GM12878 (cell line): Measurements from ENCODE around the gene PRKAG3. TPM values are rescaled to one million over a fixed set of nuclear protein-coding genes. Genes with fewer than 3 reads are reported as not detected.

ENCODE experiments used
- ATAC-seq: fragments of 200-7000 bp; cut with Tn5 transposase; 3 replicates; pipeline ENCODE4 v1.9.1; 2020; ENCODE audit warnings: mild to moderate bottlenecking, moderate library complexity
- BruUV-seq: library from RNA; stranded (reverse); fragments of 400-500 nt; replicated peaks from 2 replicates; lab custom pipeline; 2021; lab: Mats Ljungman, UMichigan
- CTCF ChIA-PET: fragments of 300-600 bp; sonication (Branson Sonifier 250); formaldehyde crosslinking; extraction: SDS; loops from one replicate; lab custom pipeline; 2021; ENCODE audit warnings: inconsistent platforms; lab: Yijun Ruan, JAX
- POLR2A ChIA-PET: fragments of 350-600 bp; formaldehyde crosslinking; extraction: SDS; loops from one replicate; lab custom pipeline; 2021; ENCODE audit warnings: inconsistent platforms; lab: Charles Lee
- RAD21 ChIA-PET: fragments of 300-600 bp; sonication (Branson Sonifier 250); formaldehyde crosslinking; loops from one replicate; lab custom pipeline; 2023; ENCODE audit warnings: antibody characterized with exemption; ENCODE audit not compliant: unreplicated experiment; lab: Charles Lee
- SMC1A ChIA-PET: fragments of 300-600 bp; sonication (Branson Sonifier 250); formaldehyde crosslinking; loops from one replicate; lab custom pipeline; 2023; ENCODE audit not compliant: unreplicated experiment, uncharacterized antibody; lab: Charles Lee
- DNase-seq: peaks from one replicate; pipeline ENCODE4 v3.0.0-alpha.2; 2011; ENCODE audit warnings: low read depth, low spot score
- FAIRE-seq: peaks from 3 replicates; lab custom pipeline; 2011; peaks lifted over from hg19 to GRCh38; lab: Jason Lieb, UNC
- H2AFZ ChIP-seq: 2 replicates; pipeline ENCODE4 v1.6.0; 2011; ENCODE audit warnings: low read depth, low read length, control low read depth; ENCODE audit not compliant: control insufficient read depth
- H3K27ac ChIP-seq: 2 replicates; pipeline ENCODE4 v1.5.1; 2011; ENCODE audit warnings: control low read depth; ENCODE audit not compliant: control insufficient read depth, insufficient read depth
- H3K27me3 ChIP-seq, 2 experiments: replicated peaks in 1 of 2; 2 replicates each; pipeline versions ENCODE4 v1.6.0 to v1.6.1; 2011; ENCODE audit warnings: low read length in 1 of 2; ENCODE audit not compliant: control insufficient read depth in 2 of 2, insufficient read depth in 2 of 2
- H3K36me3 ChIP-seq, 2 experiments: 2 replicates each; pipeline ENCODE4 v1.5.1; 2011; ENCODE audit warnings: low read length in 1 of 2; ENCODE audit not compliant: control insufficient read depth in 2 of 2, insufficient read depth in 2 of 2
- H3K4me1 ChIP-seq: 2 replicates; pipeline ENCODE4 v1.6.1; 2011; ENCODE audit warnings: mild to moderate bottlenecking, low read length, moderate library complexity, mixed read lengths; ENCODE audit not compliant: control insufficient read depth, insufficient read depth
- H3K4me2 ChIP-seq: 2 replicates; pipeline ENCODE4 v1.6.0; 2011; ENCODE audit warnings: control low read depth; ENCODE audit not compliant: control insufficient read depth, insufficient read depth
- H3K4me3 ChIP-seq: fragments of 200-600 bp; sonication (generic); 2 replicates; pipeline ENCODE4 v1.5.1; 2016
- H3K79me2 ChIP-seq: 2 replicates; pipeline ENCODE4 v1.6.0; 2011; ENCODE audit warnings: low read length; ENCODE audit not compliant: control insufficient read depth, insufficient read depth
- H3K9ac ChIP-seq: 2 replicates; pipeline ENCODE4 v1.8.0; 2011; ENCODE audit warnings: low read length, control low read depth, mixed read lengths; ENCODE audit not compliant: control insufficient read depth, insufficient read depth
- H3K9me3 ChIP-seq: replicated peaks from 3 replicates; pipeline ENCODE4 v1.5.1; 2011; ENCODE audit warnings: mild to moderate bottlenecking, low read length; ENCODE audit not compliant: control insufficient read depth, insufficient read depth
- H4K20me1 ChIP-seq: 2 replicates; pipeline ENCODE4 v1.6.0; 2011; ENCODE audit not compliant: control insufficient read depth, insufficient read depth
- HDAC6 ChIP-seq: fragments of 200-600 bp; sonication (generic); IDR thresholded peaks from one replicate; pipeline ENCODE4 v1.8.0; 2017; ENCODE audit warnings: antibody characterized with exemption; ENCODE audit not compliant: unreplicated experiment
- MYC ChIP-seq: IDR thresholded peaks from 2 replicates; pipeline ENCODE4 v1.6.1; 2011; ENCODE audit warnings: mild to moderate bottlenecking, low read length, moderate library complexity, inconsistent platforms; ENCODE audit not compliant: insufficient read depth, insufficient replicate concordance, insufficient read length, severe bottlenecking
- RAD51 ChIP-seq: fragments of 450-650 bp; IDR thresholded peaks from 2 replicates; pipeline ENCODE4 v1.6.1; 2016; ENCODE audit warnings: moderate library complexity, mild to moderate bottlenecking, inconsistent platforms
- RBBP5 ChIP-seq: fragments of 200-600 bp; sonication (generic); conservative IDR thresholded peaks from 2 replicates; pipeline ENCODE4 v1.6.1; 2016
- SPI1 ChIP-seq: IDR thresholded peaks from 2 replicates; pipeline ENCODE4 v1.6.1; 2011; ENCODE audit warnings: low read depth, mild to moderate bottlenecking, low read length, moderate library complexity, borderline replicate concordance; ENCODE audit not compliant: insufficient read depth
- SRF ChIP-seq, 2 experiments: IDR thresholded peaks; 2 replicates each; pipeline ENCODE4 v1.6.1; 2011; ENCODE audit warnings: low read depth in 2 of 2, low read length in 2 of 2, mild to moderate bottlenecking in 1 of 2, moderate library complexity in 1 of 2
- TARDBP ChIP-seq: IDR thresholded peaks from 2 replicates; pipeline ENCODE4 v1.6.1; 2016; ENCODE audit warnings: borderline replicate concordance
- WGBS: methylation state at CpG from one replicate; pipeline ENCODE4 v1.1.6; 2016; ENCODE audit warnings: low lambda C conversion rate; ENCODE audit not compliant: insufficient replicate concordance, insufficient coverage; ENCODE audit errors: missing lambda C conversion rate; 5-methylcytosine and 5-hydroxymethylcytosine counted together
- in situ Hi-C: fragments of 300-500 bp; cut with MboI; formaldehyde crosslinking; loops from 9 replicates; pipeline ENCODE4 v1.14.3; 2018; ENCODE audit warnings: mixed read lengths
- intact Hi-C: fragments of 100-400 bp; cut with micrococcal nuclease; formaldehyde crosslinking; loops from one replicate; pipeline ENCODE4 v1.14.2; 2022; ENCODE audit not compliant: unreplicated experiment
- polyA plus RNA-seq, 11 experiments: library from polyadenylated mRNA; depleted of rRNA in 4 of 11; unstranded in 6 of 11; stranded (reverse) in 5 of 11; fragments of >200 nt; fragmentation: Nextera tagmentation in 4 of 11; fragmentation: Illumina TruSeq in 1 of 11; extraction: Ambion mirVana in 4 of 11; extraction: Trizol in 1 of 11; gene quantifications; 1 replicate in 1 of 11; 2 replicates in 10 of 11; pipeline versions ENCODE4 v1.2.1 to v1.2.3, GENCODE V29; 2011 to 2016; ENCODE audit warnings: inconsistent platforms in 2 of 11, missing spikeins in 2 of 11, low read depth in 1 of 11
- total RNA-seq, 4 experiments: library from RNA; depleted of rRNA in 3 of 4; stranded (reverse); fragments of >200 nt in 3 of 4; fragmentation: Illumina TruSeq in 1 of 4; extraction: Trizol in 1 of 4; gene quantifications; 2 replicates each; pipeline versions ENCODE4 v1.2.1 to v1.2.3, GENCODE V29; 2013 to 2021
- TF ChIP-seq, protein P1 (sequence below): fragments of 450-650 bp; IDR thresholded peaks from 2 replicates; pipeline ENCODE4 v1.6.1; 2014; ENCODE audit warnings: mild to moderate bottlenecking
- TF ChIP-seq, protein P2 (sequence below): IDR thresholded peaks from 2 replicates; pipeline ENCODE4 v1.6.1; 2011; ENCODE audit warnings: borderline replicate concordance, low read depth, mild to moderate bottlenecking, moderate library complexity, mixed read lengths, low read length; ENCODE audit not compliant: insufficient read depth; ENCODE audit errors: extremely low read length
- TF ChIP-seq, protein P3 (sequence below): fragments of 450-650 bp; formaldehyde crosslinking; IDR thresholded peaks from 2 replicates; pipeline ENCODE4 v1.4.0; 2020; ENCODE audit warnings: mild to moderate bottlenecking, moderate library complexity
- TF ChIP-seq, protein P4 (sequence below): fragments of 150-350 bp; IDR thresholded peaks from 2 replicates; pipeline ENCODE4 v1.6.1; 2014; ENCODE audit warnings: mild to moderate bottlenecking, low read depth, low read length

The PRKAG3 gene
- total and polyA plus RNA-seq, 10 of the 15 experiments (the other 5 are each of a cell fraction or from before 2014, with no cell fraction given): 0.04 to 0.12 (median 0.06) TPM; not detected in 7

DNA sequence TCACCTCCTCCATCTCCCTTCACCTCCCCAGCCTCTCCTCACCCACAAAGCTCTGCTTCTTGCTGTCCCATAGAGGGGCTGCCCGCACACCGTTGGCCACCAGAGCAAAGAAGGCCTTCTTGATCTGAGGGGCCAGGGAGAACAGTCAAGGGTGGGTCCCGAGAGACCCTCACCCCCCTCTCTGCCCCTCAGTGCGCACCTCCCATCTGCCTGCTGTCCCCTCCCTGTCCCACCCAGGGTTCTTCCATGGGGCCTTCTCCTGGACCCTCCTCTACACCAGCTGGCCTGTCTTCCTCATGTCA, 3.2 kb downstream of the PRKAG3 start (continued):
- TF ChIP-seq RAD51 (no peak), HDAC6 (no peak), SRF (IDR thresholded peaks at IDR 0.05; ENCODE audit: low read depth in 2 of 2, low read length in 2 of 2) (no peak), MYC (no peak)

DNA sequence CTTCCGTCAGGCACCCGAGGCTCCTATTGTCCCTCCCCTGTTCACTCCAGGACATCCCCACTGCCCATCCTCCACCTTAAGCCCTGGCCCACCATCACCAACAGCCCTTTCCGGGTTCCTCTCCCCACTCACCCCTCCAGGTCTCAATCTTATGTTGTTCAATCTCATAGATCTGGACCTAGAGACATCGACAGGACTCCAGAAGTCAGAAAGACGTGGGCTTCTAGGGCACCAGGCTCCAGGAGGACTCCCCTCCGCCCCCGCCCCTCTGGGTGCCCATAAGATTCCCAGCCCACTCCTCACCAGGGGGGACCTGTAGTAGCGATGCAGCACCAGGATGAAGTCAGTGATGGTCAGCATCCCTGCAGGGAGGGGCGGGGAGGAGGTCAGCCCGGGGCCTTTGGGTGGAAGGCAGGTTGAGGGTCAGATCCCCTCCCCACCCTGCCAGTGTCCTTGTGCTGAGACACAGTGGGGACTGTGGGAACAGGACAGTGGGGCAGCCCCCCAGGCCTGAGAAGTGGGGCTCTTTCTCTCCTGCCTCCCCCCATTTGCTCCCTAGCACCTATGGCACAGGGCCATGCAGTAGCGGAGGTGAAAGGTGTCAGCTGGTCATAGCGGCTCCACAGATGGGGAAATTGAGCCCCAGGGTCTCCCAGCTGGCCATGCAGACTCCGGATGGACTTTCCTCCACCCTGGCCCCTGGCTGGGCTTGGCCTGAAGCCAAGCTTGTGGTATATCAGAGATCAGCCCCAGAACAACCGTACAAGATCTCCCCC, 3.7 kb downstream of the PRKAG3 start:
- ChIA-PET SMC1A (no interaction called here), POLR2A (no interaction called here), RAD21 (no interaction called here), CTCF (interaction anchor here (1.6 kb wide), 1 partner anchor 20 kb away, joined by 5 read pairs; no protein-coding TSS in a partner anchor)
- H3K27me3 ChIP-seq: no peaks in the 10 kb centered on the region; a peak in 2 of 4 replicates
- no peak overlapping the region for H3K4me3 ChIP-seq
- H3K4me1 ChIP-seq: no peaks in the 10 kb centered on the region
- H3K9me3 ChIP-seq: no peaks in the 10 kb centered on the region
- in situ Hi-C loops: no loop called here
- H3K36me3 ChIP-seq: no peaks in the 10 kb centered on the region
- BruUV-seq: no TSS peak
- DNase-seq (no peak), ATAC-seq (no peak), FAIRE-seq (no peak)
- no peak overlapping the region for H3K4me2 ChIP-seq
- no peak overlapping the region for H3K27ac ChIP-seq
- 24% methylated on average over 14 of the region's 14 CpGs for WGBS
- intact Hi-C loops: no loop called here
- H3K9ac ChIP-seq: no peak overlapping the region
- no peaks in the 10 kb centered on the region for H3K79me2 ChIP-seq
- no peaks in the 10 kb centered on the region for H4K20me1 ChIP-seq
- H2AFZ ChIP-seq: no peak overlapping the region
- TF ChIP-seq, protein P1, sequence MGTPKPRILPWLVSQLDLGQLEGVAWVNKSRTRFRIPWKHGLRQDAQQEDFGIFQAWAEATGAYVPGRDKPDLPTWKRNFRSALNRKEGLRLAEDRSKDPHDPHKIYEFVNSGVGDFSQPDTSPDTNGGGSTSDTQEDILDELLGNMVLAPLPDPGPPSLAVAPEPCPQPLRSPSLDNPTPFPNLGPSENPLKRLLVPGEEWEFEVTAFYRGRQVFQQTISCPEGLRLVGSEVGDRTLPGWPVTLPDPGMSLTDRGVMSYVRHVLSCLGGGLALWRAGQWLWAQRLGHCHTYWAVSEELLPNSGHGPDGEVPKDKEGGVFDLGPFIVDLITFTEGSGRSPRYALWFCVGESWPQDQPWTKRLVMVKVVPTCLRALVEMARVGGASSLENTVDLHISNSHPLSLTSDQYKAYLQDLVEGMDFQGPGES: no peak
- TF ChIP-seq, protein P2, sequence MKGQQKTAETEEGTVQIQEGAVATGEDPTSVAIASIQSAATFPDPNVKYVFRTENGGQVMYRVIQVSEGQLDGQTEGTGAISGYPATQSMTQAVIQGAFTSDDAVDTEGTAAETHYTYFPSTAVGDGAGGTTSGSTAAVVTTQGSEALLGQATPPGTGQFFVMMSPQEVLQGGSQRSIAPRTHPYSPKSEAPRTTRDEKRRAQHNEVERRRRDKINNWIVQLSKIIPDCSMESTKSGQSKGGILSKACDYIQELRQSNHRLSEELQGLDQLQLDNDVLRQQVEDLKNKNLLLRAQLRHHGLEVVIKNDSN: no peak
- TF ChIP-seq RBBP5 (no peak), TARDBP (no peak), SPI1 (no peak)
- TF ChIP-seq, protein P3, sequence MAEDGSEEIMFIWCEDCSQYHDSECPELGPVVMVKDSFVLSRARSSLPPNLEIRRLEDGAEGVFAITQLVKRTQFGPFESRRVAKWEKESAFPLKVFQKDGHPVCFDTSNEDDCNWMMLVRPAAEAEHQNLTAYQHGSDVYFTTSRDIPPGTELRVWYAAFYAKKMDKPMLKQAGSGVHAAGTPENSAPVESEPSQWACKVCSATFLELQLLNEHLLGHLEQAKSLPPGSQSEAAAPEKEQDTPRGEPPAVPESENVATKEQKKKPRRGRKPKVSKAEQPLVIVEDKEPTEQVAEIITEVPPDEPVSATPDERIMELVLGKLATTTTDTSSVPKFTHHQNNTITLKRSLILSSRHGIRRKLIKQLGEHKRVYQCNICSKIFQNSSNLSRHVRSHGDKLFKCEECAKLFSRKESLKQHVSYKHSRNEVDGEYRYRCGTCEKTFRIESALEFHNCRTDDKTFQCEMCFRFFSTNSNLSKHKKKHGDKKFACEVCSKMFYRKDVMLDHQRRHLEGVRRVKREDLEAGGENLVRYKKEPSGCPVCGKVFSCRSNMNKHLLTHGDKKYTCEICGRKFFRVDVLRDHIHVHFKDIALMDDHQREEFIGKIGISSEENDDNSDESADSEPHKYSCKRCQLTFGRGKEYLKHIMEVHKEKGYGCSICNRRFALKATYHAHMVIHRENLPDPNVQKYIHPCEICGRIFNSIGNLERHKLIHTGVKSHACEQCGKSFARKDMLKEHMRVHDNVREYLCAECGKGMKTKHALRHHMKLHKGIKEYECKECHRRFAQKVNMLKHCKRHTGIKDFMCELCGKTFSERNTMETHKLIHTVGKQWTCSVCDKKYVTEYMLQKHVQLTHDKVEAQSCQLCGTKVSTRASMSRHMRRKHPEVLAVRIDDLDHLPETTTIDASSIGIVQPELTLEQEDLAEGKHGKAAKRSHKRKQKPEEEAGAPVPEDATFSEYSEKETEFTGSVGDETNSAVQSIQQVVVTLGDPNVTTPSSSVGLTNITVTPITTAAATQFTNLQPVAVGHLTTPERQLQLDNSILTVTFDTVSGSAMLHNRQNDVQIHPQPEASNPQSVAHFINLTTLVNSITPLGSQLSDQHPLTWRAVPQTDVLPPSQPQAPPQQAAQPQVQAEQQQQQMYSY (CRISPR knock-in tag): no peak
- TF ChIP-seq, protein P4, sequence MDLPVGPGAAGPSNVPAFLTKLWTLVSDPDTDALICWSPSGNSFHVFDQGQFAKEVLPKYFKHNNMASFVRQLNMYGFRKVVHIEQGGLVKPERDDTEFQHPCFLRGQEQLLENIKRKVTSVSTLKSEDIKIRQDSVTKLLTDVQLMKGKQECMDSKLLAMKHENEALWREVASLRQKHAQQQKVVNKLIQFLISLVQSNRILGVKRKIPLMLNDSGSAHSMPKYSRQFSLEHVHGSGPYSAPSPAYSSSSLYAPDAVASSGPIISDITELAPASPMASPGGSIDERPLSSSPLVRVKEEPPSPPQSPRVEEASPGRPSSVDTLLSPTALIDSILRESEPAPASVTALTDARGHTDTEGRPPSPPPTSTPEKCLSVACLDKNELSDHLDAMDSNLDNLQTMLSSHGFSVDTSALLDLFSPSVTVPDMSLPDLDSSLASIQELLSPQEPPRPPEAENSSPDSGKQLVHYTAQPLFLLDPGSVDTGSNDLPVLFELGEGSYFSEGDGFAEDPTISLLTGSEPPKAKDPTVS: no peak
